Suprapubic skin (tissue), 4 donors: Measurements from ENCODE around the gene SLC9A9. TPM values are rescaled to one million over a fixed set of nuclear protein-coding genes. Genes with fewer than 3 reads are reported as not detected.

Experiments used
- DNase-seq, 2 donors: peaks; one replicate each; pipeline ENCODE4 v3.0.0-alpha.2; 2019; ENCODE audit warnings: low spot score in 2 of 2
- H3K27ac ChIP-seq: fragments of 200-600 bp; sonication (generic); one replicate; pipeline ENCODE4 v1.5.1; 2019
- H3K27me3 ChIP-seq: fragments of 200-600 bp; sonication (generic); one replicate; pipeline ENCODE4 v1.5.1; 2019
- H3K36me3 ChIP-seq: fragments of 200-600 bp; sonication (generic); one replicate; pipeline ENCODE4 v1.5.1; 2019
- H3K4me1 ChIP-seq: fragments of 200-600 bp; sonication (generic); one replicate; pipeline ENCODE4 v1.5.1; 2019
- H3K4me3 ChIP-seq: fragments of 200-600 bp; sonication (generic); one replicate; pipeline ENCODE4 v1.5.1; 2019; ENCODE audit warnings: mild to moderate bottlenecking
- H3K9me3 ChIP-seq: fragments of 200-600 bp; sonication (generic); one replicate; pipeline ENCODE4 v1.5.1; 2019
- CTCF ChIP-seq, 2 donors: fragments of 200-600 bp in 1 of 2; fragments of 450-650 bp in 1 of 2; sonication (generic) in 1 of 2; IDR thresholded peaks; one replicate each; pipeline ENCODE4 v1.5.1; 2016 to 2019; ENCODE audit warnings: antibody characterized with exemption in 2 of 2, mild to moderate bottlenecking in 1 of 2, moderate library complexity in 1 of 2
- EP300 ChIP-seq: sonication (generic); formaldehyde crosslinking; IDR thresholded peaks from one replicate; pipeline ENCODE4 v1.6.1; 2017; ENCODE audit warnings: antibody characterized with exemption
- POLR2A ChIP-seq, 2 donors: fragments of 450-650 bp; IDR thresholded peaks; one replicate each; pipeline ENCODE4 v1.6.1; 2017; ENCODE audit warnings: antibody characterized with exemption in 2 of 2, mild to moderate bottlenecking in 2 of 2, moderate library complexity in 2 of 2
- POLR2AphosphoS5 ChIP-seq, 3 donors: sonication (generic); formaldehyde crosslinking; IDR thresholded peaks; one replicate each; pipeline ENCODE4 v1.6.1; 2017; ENCODE audit warnings: antibody characterized with exemption in 3 of 3
- WGBS: methylation state at CpG from one replicate; pipeline ENCODE4 v1.1.5; 2018; 5-methylcytosine and 5-hydroxymethylcytosine counted together
- total RNA-seq, 4 donors: library from RNA; depleted of rRNA; stranded (reverse); fragments of >200 nt; gene quantifications; one replicate each; pipeline ENCODE4 v1.1.0, GENCODE V29; 2016

SLC9A9 gene
- total RNA-seq, 4 donors from 2014 or later = 16.6 to 51.0 (median 30.0) TPM

DNA sequence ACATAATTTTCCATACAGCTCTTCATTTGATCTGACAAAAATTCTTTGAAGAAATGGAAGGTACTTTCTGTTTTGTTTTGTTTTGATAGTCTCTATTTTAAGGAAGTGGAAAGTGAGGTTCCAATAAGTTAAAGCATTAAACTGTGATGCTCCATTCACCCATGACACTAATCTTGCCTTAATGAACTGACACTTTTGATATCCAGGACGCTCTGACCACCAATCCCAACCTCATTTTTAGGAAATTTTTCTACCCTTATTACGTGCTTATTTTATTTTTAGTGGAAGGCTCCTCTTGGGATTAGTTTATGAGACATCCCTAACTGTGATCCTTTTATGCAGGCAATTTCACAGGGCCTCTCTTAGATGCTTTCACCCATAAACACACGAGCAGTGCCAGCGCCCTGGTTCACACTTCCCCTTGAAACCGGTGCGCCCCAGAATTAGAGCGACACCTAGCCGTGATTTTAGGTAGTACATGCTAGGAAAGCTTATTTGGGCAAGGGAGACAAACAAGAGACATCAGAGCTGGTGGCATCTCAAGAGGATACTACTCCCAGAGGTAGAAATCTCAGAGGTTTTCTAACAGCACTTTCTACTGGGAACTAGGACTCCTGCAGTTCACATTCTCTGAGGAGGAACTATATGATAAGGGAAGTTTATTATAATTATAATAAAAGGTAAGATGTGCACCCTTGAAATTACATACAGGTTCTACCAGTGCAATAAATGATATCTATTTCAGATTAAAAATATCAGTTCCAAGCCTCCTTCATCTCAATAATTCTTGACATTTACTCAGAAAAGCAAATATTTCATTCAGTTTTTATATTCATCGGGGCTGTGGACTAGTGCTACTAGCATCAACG is 173.9 kb downstream of the SLC9A9 start:
- no peak overlapping the region for H3K27ac ChIP-seq
- no peaks in the 10 kb centered on the region for H3K4me1 ChIP-seq
- WGBS = 32% methylated on average over 10 of the region's 10 CpGs
- DNase-seq = peak; percentile 74 to 79
- H3K9me3 ChIP-seq = no peaks in the 10 kb centered on the region
- no peaks in the 10 kb centered on the region for H3K36me3 ChIP-seq
- no peaks in the 10 kb centered on the region for H3K27me3 ChIP-seq
- no peak overlapping the region for H3K4me3 ChIP-seq
- TF ChIP-seq CTCF (IDR thresholded peaks at IDR 0.05) (peak; percentile 74 to 83), POLR2AphosphoS5 (IDR thresholded peaks at IDR 0.05) (no peak)

GRCh38 chr3:143672396-143673165 is 175.7 kb downstream of the SLC9A9 start:
- Histone ChIP-seq H3K27me3 (no peaks in the 10 kb centered on the region), H3K27ac (no peak overlapping the region), H3K36me3 (no peaks in the 10 kb centered on the region), H3K4me3 (no peak overlapping the region), H3K4me1 (no peaks in the 10 kb centered on the region), H3K9me3 (no peaks in the 10 kb centered on the region)
- DNase-seq = no peak
- WGBS = 75% methylated on average over 3 of the region's 3 CpGs
- no peak for TF ChIP-seq POLR2A (IDR thresholded peaks at IDR 0.05)

DNA sequence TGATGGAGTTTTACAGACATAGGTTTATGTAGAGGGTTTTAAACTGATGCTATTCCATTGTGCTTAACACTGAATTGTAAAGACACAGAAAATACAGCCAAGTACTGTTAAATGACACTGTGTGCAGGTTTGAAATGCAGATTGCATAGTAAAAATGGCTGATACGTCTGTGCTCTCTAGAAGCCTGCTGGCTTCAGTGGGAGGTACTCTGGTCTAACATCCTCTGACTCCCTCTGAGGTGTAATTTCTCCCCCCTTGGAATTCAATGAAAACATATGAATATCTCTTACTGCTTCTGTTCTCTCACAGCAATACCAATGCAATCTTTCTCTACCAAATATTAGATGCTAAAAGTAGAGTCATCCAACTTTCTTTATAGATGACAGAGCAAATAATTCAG is 176.6 kb downstream of the SLC9A9 start:
- H3K27me3 ChIP-seq = no peaks in the 10 kb centered on the region
- 63% methylated on average over 1 of the region's 1 CpG for WGBS

GRCh38 chr3:143668924-143669790 is 179.1 kb downstream of the SLC9A9 start:
- DNase-seq = no peak
- H3K4me3 ChIP-seq = no peak overlapping the region
- no peaks in the 10 kb centered on the region for H3K4me1 ChIP-seq
- H3K27ac ChIP-seq = no peak overlapping the region
- H3K9me3 ChIP-seq = no peaks in the 10 kb centered on the region
- no peaks in the 10 kb centered on the region for H3K27me3 ChIP-seq
- TF ChIP-seq EP300 = no peak
- TF ChIP-seq CTCF (IDR thresholded peaks at IDR 0.05) = no peak
- no peak for TF ChIP-seq POLR2A (IDR thresholded peaks at IDR 0.05)
- no peak for TF ChIP-seq POLR2AphosphoS5 (IDR thresholded peaks at IDR 0.05)
- H3K36me3 ChIP-seq = no peaks in the 10 kb centered on the region
- WGBS = 62% methylated on average over 5 of the region's 5 CpGs

More for the DNA sequence above, 176.6 kb downstream of the SLC9A9 start:
- Histone ChIP-seq H3K4me3 (no peak overlapping the region), H3K36me3 (no peaks in the 10 kb centered on the region), H3K4me1 (no peaks in the 10 kb centered on the region), H3K9me3 (no peaks in the 10 kb centered on the region), H3K27ac (no peak overlapping the region)
- no peak for DNase-seq
- TF ChIP-seq EP300 (no peak), CTCF (IDR thresholded peaks at IDR 0.05) (no peak), POLR2A (IDR thresholded peaks at IDR 0.05) (no peak), POLR2AphosphoS5 (IDR thresholded peaks at IDR 0.05) (no peak)

GRCh38 chr3:143668385-143668784 is 179.9 kb downstream of the SLC9A9 start:
- no peak overlapping the region for H3K27ac ChIP-seq
- H3K27me3 ChIP-seq = no peaks in the 10 kb centered on the region
- H3K4me1 ChIP-seq = no peaks in the 10 kb centered on the region
- no peak for DNase-seq
- H3K4me3 ChIP-seq = no peak overlapping the region
- WGBS = 92% methylated on average over 5 of the region's 5 CpGs
- TF ChIP-seq POLR2AphosphoS5 (IDR thresholded peaks at IDR 0.05) (no peak), EP300 (no peak), POLR2A (IDR thresholded peaks at IDR 0.05) (no peak)
- no peaks in the 10 kb centered on the region for H3K36me3 ChIP-seq
- H3K9me3 ChIP-seq = no peaks in the 10 kb centered on the region
